GM12872 (cell line): ENCODE results near the gene DCAF10.

Source experiments
- TF ChIP-seq, protein P1 (sequence below): IDR thresholded peaks from 3 replicates; pipeline ENCODE4 v1.5.1; 2011; ENCODE audit warnings: low read depth, mild to moderate bottlenecking, low read length, moderate library complexity; ENCODE audit not compliant: insufficient read depth

Gene DCAF10

GRCh38 chr9:37827483-37828165 is 27.0 kb downstream of the DCAF10 start:
- TF ChIP-seq, protein P1, sequence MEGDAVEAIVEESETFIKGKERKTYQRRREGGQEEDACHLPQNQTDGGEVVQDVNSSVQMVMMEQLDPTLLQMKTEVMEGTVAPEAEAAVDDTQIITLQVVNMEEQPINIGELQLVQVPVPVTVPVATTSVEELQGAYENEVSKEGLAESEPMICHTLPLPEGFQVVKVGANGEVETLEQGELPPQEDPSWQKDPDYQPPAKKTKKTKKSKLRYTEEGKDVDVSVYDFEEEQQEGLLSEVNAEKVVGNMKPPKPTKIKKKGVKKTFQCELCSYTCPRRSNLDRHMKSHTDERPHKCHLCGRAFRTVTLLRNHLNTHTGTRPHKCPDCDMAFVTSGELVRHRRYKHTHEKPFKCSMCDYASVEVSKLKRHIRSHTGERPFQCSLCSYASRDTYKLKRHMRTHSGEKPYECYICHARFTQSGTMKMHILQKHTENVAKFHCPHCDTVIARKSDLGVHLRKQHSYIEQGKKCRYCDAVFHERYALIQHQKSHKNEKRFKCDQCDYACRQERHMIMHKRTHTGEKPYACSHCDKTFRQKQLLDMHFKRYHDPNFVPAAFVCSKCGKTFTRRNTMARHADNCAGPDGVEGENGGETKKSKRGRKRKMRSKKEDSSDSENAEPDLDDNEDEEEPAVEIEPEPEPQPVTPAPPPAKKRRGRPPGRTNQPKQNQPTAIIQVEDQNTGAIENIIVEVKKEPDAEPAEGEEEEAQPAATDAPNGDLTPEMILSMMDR = no peak

DNA sequence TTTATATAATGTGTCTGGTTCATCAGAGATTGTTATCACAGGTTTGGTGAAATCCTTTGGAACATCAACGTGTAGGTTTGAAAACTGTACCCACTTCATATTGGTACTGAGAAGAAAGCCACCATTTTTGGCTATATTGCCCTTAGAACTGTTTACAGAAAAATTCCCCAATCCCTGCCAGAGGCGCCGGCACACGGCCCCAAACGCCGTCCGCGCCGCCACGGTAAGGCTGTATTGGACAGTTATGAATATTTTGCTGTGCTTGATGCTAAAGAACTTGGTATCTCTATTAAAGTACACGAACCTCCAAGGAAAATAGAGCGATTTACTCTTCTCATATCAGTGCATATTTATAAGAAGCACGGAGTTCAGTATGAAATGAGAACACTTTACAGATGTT is 35.2 kb downstream of the DCAF10 start:
- TF ChIP-seq, protein P1 = no peak

DNA sequence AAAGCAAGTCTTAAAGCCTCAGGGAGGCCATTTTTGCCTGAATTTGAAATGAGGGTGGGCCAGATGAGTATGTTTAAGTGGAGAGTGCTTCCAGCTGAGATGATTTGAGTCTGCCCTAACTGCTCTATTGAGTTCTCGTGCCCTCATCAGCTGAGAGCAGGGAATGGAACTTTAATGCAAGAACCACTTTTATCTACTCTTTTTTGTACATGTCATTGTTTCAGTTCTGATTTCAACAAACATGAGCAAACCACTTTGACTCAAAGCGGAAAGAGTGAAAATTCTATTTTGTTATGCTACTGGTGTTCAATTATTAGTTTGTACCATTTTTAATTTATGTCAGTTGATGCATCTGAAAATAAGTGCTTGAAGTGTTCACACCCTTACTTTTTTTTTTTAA is 35.8 kb downstream of the DCAF10 start:
- TF ChIP-seq, protein P1 = no peak

GRCh38 chr9:37839496-37840461 is 39.2 kb downstream of the DCAF10 start:
- TF ChIP-seq, protein P1 = no peak

DNA sequence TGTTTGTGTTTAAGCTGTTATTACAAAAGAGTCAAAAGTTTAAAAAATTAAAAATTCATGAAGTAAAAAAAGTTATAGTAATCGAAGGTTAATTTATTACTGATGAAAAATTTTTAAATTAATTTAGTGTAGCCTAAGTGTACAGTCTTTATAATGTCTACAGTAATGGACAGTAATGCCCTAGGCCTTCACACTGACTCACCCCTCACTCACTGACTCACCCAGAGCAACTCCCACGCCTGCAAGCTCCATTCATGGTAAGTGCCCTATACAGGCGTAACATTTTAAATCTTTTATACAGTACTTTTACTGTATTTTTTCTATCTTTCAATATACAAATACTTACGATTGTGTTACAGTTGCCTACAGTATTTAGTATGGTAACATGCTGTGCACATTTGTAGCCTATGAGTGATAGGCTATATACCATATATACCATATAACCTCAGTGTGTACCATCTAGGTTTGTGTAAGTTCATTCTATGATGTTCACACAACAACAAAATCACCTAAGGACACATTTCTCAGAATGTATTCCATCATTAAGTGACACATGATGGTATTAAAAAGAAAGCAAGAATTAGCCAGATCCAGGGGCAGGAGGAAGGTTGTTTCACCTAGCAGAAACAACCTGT is 40.1 kb downstream of the DCAF10 start:
- TF ChIP-seq, protein P1 = no peak

GRCh38 chr9:37852222-37852621 is 51.6 kb downstream of the DCAF10 start:
- TF ChIP-seq, protein P1 = no peak

DNA sequence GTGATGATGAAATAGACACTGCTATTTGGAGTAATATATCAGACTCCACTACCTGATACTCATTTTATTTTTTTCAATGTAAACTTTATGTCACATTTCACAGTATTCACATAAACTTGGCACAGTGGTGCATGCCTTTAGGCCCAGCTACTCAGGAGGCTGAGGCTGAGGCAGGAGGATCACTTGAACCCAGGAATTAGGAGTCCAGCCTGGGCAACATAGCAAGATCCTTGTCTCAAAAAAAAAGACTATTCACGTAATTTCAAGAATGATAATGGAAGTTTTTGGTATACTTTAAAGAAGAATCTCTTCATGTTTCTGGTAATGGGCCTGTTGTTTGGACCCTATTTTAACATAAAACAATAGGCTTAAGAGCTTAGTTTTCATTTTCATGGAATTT is 56.0 kb downstream of the DCAF10 start:
- TF ChIP-seq, protein P1 = no peak
